Stimulated activated CD4-positive, alpha-beta T cell treated with anti-CD3 and anti-CD28 coated beads, Interleukin-12 subunit alpha, Interleukin-12 subunit beta, amount 100 ng/mL, for 24 hours (primary cell): ENCODE measurements around the gene IGFBP4.

ENCODE experiments used
- DNase-seq, 2 experiments: peaks; one replicate each; pipeline ENCODE4 v3.0.0-alpha.2; 2020; ENCODE audit warnings: low read depth in 2 of 2

IGFBP4 gene

DNA sequence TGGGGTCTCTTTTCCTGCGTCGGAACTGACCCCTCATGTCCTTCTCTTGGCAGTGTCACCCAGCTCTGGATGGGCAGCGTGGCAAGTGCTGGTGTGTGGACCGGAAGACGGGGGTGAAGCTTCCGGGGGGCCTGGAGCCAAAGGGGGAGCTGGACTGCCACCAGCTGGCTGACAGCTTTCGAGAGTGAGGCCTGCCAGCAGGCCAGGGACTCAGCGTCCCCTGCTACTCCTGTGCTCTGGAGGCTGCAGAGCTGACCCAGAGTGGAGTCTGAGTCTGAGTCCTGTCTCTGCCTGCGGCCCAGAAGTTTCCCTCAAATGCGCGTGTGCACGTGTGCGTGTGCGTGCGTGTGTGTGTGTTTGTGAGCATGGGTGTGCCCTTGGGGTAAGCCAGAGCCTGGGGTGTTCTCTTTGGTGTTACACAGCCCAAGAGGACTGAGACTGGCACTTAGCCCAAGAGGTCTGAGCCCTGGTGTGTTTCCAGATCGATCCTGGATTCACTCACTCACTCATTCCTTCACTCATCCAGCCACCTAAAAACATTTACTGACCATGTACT lies 13.2 kb downstream of the IGFBP4 start:
- no peak for DNase-seq

DNA sequence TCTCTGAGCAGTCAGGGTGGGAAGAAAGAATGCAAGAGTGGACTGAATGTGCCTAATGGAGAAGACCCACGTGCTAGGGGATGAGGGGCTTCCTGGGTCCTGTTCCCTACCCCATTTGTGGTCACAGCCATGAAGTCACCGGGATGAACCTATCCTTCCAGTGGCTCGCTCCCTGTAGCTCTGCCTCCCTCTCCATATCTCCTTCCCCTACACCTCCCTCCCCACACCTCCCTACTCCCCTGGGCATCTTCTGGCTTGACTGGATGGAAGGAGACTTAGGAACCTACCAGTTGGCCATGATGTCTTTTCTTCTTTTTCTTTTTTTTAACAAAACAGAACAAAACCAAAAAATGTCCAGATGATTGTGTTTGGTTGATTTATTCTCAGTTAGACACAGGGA lies 14.1 kb downstream of the IGFBP4 start:
- DNase-seq: no peak

DNA sequence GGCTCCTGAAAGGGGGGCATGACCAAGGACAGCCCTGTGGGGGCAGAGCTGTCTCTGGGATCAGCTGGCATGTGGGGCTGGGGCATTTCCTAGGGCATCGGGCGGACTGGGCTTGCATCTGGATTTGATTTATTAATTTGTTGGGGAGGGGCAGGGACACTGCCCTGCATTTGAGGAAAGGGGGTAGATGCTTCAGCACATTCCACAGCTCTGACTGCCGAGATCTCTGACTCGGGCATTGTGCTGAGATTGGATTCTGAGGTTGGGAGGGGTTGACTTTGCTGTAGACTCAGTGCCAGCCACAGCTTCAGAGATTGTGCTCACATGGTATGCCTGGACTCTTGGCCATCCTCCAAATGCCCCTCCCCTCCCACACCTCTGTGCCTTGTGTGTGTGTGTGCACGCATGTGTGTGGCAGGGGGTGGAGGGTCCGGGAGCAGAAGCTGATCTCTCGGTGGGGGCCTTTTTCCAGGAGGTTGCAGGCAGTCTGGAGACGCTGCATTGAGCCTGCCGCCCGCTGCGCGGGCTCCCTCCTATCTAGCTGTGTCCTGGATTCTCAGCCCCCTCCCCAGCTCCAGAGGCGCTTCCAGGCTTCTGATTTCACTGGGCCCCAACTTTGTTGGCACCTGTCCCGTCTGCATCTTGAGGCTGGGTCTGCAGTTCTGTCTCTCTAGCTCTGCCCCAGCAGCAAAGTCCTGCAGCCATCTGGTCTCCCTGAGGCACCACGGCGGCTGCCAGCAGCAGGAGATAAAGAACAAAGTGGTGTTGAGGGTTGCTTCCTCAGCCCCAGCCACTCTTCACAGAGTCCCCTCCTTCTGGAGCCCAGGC lies 14.9 kb downstream of the IGFBP4 start:
- no peak for DNase-seq

DNA sequence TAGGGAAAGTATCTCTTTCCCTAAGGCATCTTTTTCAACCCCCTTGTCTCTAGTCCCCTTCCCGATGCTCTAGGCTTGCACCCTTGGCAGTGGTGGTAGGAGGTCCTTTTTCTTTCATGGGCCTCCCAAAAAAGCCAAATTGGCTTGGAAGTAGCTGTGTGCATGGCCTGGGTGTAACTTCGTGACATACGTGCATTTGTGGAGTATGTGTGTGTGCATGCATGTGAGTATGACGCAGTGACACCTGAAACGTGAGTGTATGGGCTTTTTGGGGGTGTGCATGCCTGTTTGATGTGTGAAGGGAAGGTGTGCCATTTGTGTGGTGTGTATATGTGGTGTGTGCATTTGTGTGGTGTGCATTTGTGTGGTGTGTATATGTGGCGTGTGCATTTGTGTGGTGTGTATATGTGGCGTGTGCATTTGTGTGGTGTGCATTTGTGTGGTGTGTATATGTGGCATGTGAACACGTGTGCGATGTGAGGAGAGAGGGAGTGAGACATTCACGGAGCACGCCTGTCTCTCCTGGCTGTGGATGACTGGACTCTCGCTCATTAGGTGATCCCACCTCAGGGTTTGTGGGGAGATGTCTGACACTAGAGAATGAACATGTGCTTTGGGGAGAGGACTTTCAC lies 15.7 kb downstream of the IGFBP4 start:
- no peak for DNase-seq

DNA sequence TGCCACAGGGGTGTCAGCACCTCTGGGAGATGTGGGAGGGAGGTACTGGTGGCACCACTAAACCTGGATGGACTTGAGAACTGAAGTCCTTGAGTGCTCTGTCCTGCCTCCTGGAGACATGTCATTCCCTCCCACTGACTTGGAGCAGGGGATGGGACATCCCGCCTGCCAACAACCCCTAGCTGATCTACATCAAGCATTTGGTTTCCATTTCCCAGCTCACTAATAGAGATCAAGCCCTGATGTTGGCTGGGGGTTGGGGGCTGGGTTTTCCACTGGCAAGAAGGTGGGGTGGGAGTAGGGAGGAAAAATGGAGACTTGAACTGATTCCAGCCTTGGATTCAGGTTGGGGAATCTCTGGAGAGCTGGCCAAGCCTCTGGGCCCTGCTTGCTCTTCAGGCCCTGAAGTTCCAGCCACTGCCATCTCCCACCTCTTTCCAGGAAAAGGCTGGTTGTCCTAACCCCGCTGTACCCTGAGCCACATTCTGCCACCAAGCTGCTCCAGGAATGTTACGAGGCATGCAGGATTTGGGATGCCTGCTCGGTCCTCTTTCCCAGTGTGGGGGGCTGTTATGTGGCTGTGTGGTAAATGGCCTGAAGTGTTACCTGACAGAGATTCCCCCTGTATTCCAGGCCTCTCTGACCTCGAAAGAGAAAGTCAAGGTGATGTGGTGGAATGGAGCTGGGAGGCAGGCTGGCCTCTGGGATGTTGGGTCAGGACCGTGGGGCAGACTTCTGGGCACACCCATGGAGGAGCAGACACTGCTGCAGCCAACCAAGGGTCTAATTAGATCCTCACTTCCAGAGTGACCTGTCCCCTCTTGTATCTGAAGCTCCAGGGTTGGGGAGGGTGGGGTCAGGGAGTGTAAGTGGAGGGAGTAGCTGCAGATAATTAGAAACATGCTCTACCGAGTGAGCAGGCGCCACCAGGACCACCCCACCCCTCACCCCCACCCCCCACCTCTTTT lies 16.7 kb downstream of the IGFBP4 start:
- DNase-seq: no peak

DNA sequence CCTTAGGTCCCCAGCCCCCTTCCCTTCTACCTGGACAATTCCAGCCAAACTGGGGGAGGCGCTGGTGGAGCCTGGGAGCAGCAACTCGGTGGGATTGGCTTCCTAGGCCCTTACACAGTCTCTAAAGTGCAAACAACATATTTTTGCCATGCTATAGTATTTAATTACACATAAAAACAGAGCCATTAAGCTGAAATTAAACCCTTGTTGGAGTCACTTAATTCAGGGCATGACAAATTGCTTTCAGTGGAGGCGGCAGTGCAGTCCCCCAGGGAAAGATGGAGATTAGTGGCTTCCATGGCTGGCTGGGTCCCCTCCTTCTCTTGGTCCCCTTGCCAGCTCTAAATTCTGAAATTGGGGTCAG lies 17.3 kb downstream of the IGFBP4 start:
- no peak for DNase-seq

DNA sequence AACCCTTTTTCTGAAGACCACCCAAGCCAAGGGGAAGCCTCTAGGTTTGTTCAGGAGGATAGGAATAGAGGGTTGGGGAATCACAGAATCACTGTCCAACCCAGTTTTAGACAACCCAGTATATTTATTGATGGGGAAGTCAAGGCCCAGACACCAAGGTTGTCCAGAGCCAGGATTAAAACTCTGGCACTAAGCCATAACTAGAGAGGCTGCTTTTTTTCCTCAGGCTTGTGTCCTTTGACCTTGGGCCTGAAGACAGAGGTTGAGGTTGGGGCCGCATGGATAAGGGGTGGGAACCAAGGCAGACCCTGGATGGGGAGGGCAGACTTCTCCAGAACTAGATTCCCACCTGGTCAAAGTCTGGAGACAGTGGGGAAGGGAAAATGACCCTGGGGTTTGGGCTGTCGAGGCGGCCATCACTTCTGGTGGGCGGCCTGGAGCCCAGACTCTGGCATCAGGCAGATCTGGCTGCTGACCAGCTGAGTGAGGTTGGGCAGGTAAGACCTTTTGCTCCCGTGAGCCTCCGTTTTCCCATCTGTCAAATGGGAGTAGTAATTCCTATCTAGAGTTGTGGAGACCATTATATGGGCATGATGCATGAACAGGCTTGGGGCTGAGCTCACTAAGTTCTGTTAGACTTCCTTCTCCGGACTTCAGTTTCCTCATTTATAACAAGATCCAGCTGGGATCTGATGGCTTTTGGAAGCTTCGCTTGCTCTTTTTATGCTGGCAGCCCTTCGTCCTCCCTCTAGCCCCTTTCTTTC lies 17.9 kb downstream of the IGFBP4 start:
- no peak for DNase-seq

DNA sequence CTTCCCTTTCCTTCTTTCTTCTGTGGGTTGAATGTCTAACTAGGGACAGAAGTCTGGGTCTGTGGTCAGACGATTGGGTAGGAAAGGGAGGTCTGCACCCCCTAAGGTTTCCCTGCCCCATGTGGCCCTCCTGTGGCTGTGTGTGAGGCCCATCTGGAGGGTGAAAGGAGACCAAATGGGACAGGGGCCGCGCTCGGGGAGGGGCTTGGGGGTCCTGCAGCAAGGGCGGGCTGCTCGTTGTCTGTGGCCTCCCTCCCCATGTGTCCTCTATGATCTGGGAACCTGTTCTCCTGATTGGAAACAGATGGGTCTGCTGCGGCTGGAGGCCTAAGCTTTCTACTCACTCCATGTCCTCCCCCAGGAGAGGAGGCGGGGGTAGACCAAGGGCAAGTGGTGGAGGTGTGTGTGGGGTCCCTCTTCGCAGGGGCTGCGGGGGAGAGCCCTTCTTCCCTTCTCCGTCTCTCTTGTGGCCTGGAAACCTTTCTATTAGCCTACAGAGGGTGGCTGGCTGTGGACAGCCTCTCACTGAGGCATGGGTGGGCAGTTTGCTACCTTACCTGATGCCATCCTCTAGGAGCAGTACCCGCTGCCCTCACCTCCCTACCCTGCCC lies 18.6 kb downstream of the IGFBP4 start:
- DNase-seq: no peak

DNA sequence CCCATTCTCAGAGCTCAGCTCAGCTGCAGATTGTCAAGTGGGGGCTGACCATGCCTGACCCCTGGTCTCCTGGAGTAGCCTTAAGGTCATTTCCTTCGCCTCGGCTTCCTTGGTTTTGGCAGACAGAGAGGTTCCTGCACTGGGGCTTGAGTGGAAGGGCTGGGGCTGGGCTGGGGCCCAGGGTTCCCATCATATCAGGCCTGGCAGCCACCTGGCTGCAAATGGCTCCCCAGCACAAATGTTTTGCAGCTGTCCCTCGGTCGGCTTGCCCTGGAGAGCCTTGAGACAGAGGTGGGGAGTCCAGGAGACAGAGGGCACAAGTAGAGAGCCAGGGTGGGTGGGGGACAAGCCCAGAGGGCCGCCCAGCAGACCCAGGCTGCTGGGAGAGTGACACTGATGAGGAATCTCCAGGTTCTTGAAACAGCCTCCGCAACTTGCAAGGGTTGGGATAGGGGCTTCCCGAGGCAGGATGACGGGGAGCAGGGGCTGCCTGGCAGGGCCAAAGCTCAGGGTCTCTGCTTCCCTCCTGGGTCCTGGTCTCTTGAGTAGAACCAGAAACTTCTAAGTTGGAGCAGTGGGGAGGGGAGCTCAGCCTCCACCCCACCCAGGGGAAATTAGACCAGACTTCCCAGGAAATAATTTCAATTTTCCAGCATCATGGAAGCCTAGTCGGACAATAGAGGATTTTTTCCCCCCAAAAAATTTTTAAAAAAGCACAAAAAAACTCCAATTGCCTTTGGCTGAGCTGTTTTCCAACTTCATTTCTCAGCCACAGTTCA lies 19.3 kb downstream of the IGFBP4 start:
- DNase-seq: no peak

DNA sequence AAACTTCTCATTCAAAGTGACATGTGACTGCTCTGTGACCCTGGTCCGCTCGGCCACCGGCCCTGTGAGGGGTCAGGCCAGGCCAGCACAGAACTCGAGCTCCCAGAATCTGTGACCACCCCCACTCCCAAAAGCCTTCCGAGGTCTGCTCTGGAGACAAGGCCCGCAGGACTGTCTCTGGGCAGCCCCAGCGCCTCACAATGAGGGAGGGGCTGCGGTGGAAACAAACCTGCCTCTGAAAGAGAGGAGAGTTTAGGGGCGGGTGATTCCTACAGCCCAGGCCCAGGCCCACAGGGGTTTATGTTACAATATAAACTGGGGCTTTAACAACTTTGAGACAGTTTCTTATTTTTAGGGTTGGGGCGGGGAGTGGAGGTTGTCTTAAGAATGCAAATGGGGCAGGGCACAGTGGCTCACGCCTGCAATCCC lies 19.9 kb downstream of the IGFBP4 start:
- no peak for DNase-seq

DNA sequence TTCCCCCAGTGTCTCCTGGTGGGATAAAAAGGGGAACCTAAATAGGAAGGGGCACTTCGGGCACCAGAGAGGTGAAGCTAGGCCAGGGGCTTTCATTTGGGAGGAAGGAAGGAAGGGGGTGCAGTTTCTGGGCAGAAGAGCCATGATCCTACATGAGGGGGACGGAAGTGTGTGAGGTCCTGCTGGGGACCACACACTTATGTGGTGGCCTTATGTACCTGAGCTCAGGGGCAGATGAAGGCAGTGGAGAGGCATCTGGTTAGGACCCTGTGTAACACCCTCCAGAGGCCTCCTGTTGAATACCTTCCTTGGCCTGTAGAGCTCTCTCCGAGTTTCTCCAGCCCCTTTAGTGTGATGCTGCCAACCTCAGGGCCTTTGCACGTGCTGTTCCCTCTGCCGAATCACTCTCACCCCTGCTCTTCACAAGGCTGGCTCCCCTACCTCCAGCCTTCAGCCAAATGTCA lies 21.2 kb downstream of the IGFBP4 start:
- DNase-seq: no peak

DNA sequence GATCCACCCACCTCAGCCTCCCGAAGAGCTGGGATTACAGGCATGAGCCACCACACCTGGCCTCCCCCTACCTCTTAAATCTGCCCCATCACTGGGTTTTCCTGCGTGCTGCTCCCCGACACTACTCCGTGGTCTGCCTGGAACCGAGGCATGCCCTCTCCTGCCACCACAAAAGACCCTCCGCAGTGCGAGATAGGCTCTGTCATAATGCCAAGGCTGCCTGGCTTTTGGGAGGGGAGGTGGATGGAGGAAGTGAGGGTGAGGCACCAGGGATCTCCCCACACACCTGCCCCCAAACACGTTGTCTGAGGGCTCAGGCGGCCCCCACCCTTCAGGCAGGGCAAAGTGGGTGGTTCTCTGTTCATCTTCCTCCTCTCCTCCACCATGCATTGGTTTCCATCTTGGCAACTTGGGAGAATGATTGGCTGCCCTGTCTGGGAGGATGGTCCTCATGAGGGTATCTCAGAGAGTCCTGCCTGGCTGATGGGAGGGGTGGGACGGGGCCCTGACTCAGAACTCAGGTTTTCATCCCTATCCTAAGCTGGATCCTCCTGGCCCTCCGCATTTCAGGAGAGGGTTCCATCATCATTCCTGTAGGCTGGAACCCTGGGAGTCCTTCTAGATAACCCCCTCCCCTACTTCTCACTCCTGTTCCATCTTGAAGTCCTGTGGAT lies 23.2 kb downstream of the IGFBP4 start:
- DNase-seq: no peak

DNA sequence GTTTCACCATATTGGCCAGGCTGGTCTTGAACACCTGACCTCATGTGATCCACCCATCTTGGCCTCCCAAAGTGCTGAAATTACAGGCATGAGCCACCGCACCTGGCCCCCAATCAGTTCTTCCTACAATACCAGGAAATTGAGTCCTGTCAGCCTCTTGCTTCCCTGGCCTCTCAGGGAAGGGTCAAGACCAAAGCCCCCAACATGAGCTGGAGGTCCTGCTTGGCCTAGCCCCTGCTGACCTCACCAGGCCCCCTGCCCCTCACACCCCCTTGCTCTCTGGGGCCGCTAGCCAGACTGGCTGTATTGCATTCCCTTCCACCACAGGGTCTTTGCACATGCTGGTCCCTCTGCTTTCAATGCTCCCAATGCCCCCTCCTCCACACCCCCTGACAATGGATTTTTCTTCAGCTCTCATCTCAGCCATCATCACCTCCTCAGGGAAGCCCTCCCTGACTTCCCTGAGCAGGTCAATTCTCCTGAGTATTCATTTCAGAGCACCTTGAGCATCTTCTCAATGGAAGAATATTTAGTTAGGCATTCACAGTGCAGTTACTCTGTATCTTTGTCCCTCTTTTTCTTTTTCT lies 24.1 kb downstream of the IGFBP4 start:
- no peak for DNase-seq

DNA sequence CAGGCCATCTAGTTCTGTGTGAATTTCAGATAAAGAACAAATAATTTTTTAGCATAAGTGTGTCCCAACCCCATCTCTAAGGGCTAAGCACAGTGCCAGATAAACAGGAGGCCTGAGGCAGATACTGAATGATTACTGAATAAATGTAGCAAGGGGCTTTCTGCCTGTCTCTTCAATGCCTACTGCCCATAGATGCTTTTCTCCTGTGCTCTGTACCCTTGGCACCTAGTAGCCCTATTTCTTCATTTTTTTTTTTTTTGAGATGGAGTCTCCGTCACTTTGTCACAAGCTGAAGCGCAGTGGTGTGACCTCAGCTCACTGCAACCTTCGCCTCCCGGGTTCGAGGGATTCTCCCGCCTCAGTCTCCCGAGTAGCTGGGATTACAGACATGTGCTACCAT lies 25.3 kb downstream of the IGFBP4 start:
- no peak for DNase-seq

DNA sequence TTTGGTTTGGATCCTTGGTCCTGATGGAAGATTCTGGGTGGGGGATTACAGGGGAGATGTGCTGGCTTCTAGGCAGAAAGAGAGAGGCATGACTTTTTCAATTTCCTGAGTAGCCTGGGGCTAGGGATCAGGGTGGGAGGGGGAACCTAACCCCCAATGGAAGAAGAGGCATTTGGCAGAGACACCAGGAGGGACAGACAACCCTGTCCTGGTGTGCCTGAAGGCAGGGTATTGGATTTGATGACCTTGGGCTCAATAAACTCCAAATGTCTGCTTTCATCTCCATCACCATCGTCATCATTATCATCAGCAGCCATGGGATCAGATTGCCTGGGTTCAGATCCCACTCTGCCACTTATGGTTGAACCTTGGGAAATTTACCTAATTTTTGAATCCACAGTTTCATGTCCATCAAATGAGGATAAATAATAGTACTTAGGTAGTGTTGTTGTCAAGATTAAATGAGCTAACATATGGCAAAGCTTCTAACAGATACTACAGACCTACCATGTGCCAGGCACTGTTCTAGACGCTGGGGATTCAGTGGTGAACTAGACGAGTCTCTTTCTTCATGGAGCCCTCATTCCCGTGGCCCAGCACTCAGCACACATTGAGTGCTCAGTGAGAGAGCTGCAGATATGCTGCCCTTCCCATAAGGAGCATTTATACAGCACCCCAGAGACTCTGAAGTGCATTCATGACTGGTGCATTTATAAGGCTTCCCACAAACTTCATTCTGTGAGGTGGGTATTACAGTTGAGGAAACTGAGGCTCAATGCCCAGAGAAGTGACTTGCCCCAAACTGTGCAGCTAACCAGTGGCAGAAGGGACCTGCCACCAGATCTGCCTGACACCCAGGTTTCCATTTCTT lies 26.8 kb downstream of the IGFBP4 start:
- no peak for DNase-seq

DNA sequence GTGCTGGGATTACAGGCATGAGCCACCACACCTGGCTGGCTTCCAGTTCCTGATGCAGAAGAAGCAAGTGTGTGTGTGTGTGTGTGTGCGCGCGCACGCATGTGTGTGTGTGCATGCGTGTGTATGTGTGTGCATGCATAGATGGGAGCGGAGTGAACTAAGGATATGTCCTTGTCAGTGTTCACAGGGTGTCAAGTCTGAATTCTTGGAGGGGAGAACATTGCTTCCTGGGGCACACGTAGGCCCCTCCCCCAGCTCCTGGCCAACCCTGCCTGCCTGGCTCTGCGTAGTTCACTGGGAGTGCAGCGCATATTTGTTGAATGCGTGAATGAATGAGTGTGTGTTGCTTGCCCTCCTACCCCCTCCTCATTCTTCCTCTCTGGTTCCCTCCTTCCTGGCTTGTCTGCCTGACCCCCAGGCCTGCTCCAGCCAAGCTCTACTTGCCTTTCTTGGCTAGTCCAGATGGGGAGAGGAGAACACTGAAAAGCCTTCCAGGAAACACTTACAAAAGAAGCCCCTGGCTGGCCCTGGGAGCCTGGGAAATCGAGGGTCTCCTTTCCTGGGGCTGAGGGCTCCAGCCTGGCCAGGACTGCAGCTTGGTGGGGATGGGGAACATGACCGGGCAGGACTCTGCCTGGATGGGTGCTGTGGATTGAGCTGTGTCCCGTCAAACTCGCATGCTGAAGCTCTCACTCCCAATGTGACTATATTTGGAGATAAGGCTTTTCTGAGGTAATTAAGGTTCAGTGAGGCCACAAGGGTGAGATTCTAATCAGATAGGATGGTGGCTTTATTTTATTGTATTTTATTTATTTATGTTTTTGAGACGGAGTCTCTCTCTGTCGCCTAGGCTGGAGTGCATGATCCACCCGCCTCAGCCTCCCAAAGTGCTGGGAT lies 27.9 kb downstream of the IGFBP4 start:
- no peak for DNase-seq
